Measurements from ENCODE around the gene ECM1.

Gene ECM1

DNA sequence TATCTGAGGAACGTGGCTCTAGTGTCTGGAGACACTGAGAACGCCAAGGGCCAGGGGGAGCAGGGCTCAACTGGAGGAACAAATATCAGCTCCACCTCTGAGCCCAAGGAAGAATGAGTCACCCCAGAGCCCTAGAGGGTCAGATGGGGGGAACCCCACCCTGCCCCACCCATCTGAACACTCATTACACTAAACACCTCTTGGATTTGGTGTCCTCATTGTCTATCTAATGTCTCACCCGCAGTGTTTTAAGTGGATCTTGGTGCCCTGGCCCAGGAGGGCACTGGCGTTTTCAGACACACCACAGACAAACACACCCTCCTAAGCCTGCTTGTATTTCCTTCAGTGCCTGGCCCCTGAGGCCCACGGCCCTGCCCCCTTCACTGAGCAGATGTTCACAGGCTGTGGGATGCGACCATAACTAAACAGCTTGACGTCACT is 5.5 kb downstream of the ECM1 start:
- no peak for DNase-seq

GRCh38 chr1:150514260-150514659 is 6.4 kb downstream of the ECM1 start:
- DNase-seq: no peak

DNA sequence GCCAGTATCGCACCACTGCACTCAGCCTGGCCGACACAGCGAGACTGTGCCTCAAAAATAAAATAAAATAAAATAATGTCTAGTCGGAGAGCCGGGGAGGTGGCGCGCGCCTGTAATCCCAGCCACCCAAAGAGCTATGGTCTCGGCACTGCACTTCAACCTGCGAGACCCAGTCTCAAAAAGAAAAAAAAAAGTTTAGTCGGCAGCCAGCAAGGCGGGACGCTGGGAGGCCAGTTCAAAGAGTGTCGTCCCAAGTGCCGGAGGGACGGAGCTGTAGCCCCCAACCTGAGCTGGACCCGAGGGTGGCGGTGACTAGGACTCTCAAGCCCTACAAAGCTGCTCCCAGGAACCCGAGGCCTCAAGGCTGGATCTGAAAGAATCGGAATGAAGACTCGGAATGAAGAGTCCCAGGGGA is 7.0 kb downstream of the ECM1 start:
- DNase-seq: peak; percentile 4

- peak; percentile 89 for DNase-seq
Observed at GRCh38 chr1:150515328-150516049, 7.6 kb downstream of the ECM1 start, which contains the start of gene FALEC. Gene FALEC (plus strand): TSS chr1:150515752.

DNA sequence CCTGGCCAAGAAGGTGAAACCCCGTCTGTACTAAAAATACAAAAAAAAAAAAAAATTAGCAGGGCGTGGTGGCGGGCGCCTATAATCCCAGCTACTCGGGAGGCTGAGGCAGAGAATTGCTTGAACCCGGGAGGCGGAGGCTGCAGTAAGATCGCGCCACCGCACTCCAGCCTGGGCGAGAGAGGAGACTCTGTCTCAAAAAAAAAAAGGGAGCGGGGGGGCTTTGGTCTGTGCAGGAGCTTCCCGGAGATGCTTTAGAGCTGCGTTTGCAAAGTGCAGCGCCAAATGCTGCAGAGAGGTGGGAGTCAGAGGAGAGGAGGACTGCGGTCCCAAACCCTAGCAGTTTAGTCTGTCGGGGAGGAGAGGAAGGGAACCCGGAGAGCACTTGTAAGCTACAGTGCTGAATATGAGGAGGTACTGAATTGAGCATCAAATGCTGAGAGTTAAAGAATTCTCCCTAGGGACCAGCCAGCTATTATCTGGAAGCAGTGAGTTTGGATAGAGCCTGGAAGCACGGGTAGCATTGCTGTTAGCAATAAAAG is 8.2 kb downstream of the ECM1 start:
- DNase-seq: no peak

- DNase-seq: no peak
Observed at GRCh38 chr1:150516616-150517015, 8.7 kb downstream of the ECM1 start.

GRCh38 chr1:150521196-150521968 is 13.5 kb downstream of the ECM1 start:
- no peak for DNase-seq

DNA sequence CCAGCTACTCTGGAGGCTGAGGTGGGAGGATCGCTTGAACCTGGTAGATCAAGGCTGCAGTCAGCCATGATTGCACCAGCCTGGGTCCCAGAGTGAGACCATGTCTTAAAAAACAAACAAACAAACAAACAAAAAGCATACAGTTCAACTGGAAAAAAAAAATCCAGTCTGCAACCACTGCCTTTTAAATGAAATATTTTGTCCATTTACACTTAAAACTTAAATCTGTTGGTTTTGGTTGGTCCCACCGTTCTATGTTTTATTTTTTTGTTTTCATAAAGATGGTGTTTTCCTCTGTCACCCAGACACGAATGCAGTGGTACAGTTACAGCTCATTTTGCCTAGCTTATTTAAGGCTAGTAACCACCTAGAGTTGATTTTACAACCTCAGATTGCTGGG is 17.4 kb downstream of the ECM1 start:
- no peak for DNase-seq

DNA sequence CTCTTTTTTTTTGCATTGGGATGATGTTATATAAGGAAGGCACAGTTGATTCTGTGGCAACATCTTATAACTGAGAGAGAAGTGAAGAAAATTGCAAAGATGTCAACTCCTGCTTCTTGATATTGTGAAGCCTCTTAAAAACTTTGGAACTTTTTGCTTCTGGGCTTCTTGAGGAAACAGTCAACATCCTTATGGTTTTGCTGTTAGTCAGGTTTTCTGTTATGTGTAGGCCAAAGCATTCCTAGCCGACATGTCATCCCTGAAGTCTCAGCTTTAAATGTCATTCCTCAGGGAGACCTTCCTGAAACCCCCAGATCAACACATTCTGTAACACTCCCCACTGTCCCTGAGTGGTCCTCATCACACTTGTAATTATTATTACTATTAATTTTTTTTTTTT is 20.3 kb downstream of the ECM1 start:
- DNase-seq: no peak

DNA sequence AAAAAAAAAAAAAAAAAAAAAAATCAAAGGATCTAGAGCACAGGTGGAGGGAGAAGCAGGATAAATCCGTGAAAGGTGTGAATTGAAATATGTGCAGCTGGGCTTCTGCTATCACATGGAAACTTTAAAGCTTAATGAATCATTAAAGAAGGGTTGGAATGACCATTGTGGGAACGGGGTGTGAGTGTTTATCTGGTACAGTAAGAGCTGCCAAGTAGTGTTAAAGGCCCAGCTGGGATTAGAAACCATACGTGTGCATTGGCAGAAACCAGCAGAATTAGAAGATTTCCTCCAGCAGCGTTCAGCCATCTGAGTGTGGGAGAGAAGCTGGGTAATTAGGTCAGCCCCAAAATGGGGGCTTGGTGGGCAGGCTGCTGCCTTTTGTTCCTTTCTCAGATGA is 21.1 kb downstream of the ECM1 start:
- DNase-seq: no peak

GRCh38 chr1:150530491-150531159 is 22.7 kb downstream of the ECM1 start:
- no peak for DNase-seq

- no peak for DNase-seq
Observed at GRCh38 chr1:150532860-150533259, 25.0 kb downstream of the ECM1 start.

GRCh38 chr1:150534002-150534401 is 26.1 kb downstream of the ECM1 start:
- no peak for DNase-seq

GRCh38 chr1:150535511-150536287 is 27.8 kb downstream of the ECM1 start:
- no peak for DNase-seq

DNA sequence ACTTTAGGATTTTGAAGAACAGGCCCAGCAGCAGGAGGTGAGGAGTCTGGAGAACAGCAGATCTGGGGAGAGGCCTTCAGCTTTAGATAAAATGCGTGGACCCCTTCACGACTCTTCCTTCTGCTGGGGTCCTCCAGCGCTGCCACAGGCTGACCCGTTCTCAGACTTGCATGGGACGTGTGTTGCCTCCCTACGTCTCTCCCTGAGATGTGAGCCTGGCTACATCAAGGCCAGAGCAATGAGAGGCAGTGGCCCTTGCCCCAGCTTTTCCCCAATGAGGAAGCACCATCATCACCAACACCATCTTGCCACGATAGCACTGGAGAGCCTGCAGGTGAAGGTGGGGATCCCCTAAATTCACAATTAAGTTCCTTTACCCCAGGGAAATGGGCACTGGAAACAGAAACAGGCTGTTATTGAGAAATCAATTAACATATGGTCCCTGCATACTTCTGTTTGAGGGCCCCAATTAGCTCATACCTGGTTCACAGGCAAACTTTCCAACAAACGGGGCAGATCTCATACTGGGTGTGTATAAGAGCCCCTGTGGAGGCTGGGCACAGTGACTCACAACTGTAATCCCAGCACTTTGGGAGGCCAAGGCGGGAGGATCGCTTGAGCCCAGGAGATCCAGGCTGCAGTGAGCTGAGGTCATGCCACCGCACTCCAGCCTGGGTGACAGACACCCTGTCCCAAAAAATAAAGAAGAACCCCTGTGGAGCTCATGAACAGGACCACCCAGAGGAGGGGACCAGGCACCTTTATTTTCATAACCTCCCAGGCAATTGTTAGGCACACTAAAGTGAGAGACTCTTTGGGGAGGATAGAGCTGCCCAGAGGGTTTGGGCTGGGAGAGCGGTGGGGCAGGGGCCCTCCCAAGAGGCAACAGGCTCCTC is 29.2 kb downstream of the ECM1 start:
- no peak for DNase-seq

DNA sequence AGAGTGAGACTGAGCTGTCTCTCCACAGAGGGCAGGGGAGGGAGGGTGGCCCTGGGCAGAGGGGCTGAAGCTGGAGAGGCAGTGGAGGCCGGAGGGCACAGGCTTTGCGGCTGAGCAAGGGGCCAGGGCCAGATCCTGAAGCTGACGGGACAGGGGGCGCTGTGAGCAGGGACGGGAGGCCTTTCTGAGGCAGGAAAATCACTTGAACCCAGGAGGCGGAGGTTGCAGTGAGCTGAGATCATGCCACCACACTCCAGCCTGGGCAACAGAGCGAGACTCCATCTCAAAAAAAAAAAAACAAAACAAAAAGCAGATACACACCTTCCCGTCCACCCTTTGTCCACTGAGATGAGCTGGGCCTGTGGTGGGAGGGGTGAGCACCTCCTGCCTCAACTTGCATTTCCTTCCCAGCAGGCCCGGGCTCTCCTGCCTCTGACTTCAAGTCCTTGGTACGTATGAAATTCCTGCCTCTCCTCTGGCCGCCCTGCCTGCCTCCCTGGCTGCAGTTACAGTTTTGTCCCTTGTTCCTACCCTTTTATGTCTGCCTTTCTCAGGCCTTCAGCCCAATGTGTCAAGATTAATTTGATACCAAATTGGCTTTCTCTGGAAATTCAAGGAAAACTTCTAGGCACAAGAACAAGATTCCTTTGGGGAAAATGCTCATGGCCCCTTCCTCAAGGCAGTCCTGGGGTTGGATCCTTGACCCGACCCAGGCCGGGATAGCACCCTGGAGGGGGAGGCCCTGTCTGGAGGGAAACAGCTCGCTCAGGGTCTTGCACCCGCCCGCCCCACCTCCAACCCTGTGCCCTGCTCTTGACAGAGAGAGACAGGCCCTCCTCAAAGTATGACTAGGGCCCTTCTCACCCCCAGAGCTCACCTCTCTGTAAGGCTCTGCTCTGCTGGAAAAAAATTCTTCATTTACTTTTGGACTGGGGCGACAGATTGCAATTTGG is 30.1 kb downstream of the ECM1 start:
- no peak for DNase-seq

DNA sequence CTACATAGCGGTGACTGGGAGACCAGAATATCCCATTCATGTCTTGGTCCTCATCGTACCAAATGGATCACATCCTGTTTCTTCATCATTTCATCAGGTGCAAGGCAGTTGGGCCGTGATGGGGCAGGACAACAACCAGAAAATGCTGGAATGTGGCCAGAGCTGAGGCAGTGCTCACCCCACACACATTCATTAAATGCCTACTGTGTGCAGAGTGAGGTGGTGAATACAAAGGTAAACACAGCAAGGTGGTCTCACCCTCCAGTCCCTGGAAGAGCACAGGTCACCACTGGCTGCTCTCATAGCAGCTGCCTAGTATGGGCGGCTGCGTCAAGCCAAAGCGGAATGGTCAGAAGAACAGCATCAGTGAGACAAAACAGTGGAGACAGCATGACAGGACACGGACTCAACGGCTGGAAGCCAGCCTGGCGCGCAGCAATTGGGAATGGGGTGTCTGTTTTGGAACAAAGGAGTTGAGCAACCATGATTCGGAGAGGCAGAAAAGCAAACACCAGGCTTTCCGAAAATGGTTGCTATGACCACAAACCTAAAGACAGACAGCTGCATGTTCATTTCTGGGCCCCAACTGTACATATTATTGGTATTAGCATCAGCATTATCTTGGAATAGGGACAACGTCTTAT is 35.7 kb downstream of the ECM1 start:
- no peak for DNase-seq

- DNase-seq: no peak
Observed at GRCh38 chr1:150544204-150544603, 36.3 kb downstream of the ECM1 start.

DNA sequence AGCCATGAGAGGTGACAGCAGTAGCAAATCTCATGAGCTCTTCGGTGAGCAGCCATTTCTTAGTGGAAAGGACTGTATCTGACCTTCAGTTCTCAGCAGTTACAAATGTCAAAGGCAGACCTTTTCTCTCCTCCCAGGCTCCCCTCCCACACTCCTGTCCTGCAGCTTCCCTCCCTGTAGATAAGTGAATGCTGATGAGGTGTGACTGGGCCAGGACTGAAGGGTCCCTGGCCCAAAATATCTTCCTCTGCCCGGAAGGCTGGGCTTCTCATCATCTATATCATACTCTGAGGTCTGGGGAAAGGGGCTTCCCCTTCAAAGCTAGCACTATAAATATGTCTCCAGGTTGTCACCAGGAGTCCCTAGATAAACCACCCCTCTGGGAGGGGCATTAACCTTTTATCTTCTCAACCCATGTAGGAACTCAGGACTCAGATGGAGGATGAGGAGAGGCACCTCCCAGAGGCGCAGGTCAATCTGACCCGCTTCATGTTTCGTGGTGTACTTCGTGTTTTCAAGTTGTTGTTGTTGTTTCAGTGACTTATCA is 37.6 kb downstream of the ECM1 start:
- DNase-seq: no peak

All from stimulated activated CD4-positive, alpha-beta T cell treated with anti-CD3 and anti-CD28 coated beads, Interleukin-12 subunit alpha, Interleukin-12 subunit beta, amount 100 ng/mL, for 4 hours (primary cell).